ENCODE measurements around the gene MVB12A.

Gene MVB12A

GRCh38 chr19:17405250-17406045 lies 14.4 kb upstream of the MVB12A start, which contains the start of gene BST2:
Gene BST2, minus strand, starts transcription at chr19:17405630. Its CDS starts 55 bp downstream, at chr19:17405575.
- DNase-seq: no peak

- no peak for DNase-seq
These were observed 13.6 kb upstream of the MVB12A start for GRCh38 chr19:17406046-17406886.

- no peak for DNase-seq
These were observed 13.0 kb upstream of the MVB12A start for GRCh38 chr19:17406887-17407196.

GRCh38 chr19:17409990-17410389 lies 9.9 kb upstream of the MVB12A start:
- no peak for DNase-seq

- no peak for DNase-seq
These were observed 8.0 kb upstream of the MVB12A start for GRCh38 chr19:17411801-17412200.

GRCh38 chr19:17414097-17414496 lies 5.8 kb upstream of the MVB12A start:
- no peak for DNase-seq

GRCh38 chr19:17415121-17415520 lies 4.7 kb upstream of the MVB12A start:
- no peak for DNase-seq

- no peak for DNase-seq
These were observed 1.1 kb upstream of the MVB12A start for GRCh38 chr19:17418710-17419109.

- no peak for DNase-seq
These were observed 660 bp upstream of the MVB12A start for GRCh38 chr19:17419154-17419620.

GRCh38 chr19:17420475-17420924 lies 653 bp downstream of the MVB12A start:
- DNase-seq: peak; percentile 14

- DNase-seq: no peak
These were observed 2.1 kb downstream of the MVB12A start for GRCh38 chr19:17421942-17422341.

- DNase-seq: no peak
These were observed 3.8 kb downstream of the MVB12A start for GRCh38 chr19:17423429-17424208.

- peak; percentile 32 for DNase-seq
These were observed 5.0 kb downstream of the MVB12A start for GRCh38 chr19:17424743-17425365.

- no peak for DNase-seq
These were observed 9.8 kb downstream of the MVB12A start for GRCh38 chr19:17429641-17430113.

- no peak for DNase-seq
These were observed 11.6 kb downstream of the MVB12A start for GRCh38 chr19:17431417-17431816.

- DNase-seq: no peak
These were observed 15.4 kb downstream of the MVB12A start for GRCh38 chr19:17435218-17435617.

- DNase-seq: no peak
These were observed 16.4 kb downstream of the MVB12A start for GRCh38 chr19:17436094-17436873.

- no peak for DNase-seq
These were observed 17.0 kb downstream of the MVB12A start for GRCh38 chr19:17436874-17437267.

- DNase-seq: peak; percentile 44
These were observed 21.6 kb downstream of the MVB12A start for GRCh38 chr19:17441241-17442021.

- no peak for DNase-seq
These were observed 25.8 kb downstream of the MVB12A start for GRCh38 chr19:17445526-17446165.
